ENCODE results near the gene TMLHE. TPM values are rescaled to one million over a fixed set of nuclear protein-coding genes. Genes with fewer than 3 reads are reported as not detected.
"Not testable (repeated sequence)": the region's sequence is repeated elsewhere in the genome, so short reads cannot be mapped to it uniquely, and the experiment has no call there.

The TMLHE gene
- total RNA-seq, 4 donors from 2014 or later = 13.6 to 21.4 (median 15.6) TPM

DNA sequence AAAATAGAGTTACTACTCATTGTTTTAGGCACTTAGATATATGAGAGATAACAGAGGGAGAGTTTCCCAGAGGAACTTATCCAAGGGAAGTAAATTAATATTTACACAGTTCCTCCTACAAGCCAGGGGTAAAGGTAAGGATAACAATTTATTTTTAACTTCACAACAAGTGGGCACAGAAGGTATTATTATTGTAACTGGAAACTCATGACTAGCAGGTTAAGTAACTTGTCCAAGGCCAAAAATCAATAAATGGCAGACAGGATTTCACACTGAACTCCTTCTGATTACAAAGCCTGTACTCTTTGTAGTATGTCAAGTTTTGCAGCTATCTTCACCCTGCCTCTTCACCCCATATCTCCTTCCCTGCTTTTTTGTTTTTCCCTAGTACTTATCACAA lies 107.5 kb downstream of the TMLHE start:
- no peak for TF ChIP-seq EP300 (IDR thresholded peaks at IDR 0.05)
- TF ChIP-seq, protein P1, sequence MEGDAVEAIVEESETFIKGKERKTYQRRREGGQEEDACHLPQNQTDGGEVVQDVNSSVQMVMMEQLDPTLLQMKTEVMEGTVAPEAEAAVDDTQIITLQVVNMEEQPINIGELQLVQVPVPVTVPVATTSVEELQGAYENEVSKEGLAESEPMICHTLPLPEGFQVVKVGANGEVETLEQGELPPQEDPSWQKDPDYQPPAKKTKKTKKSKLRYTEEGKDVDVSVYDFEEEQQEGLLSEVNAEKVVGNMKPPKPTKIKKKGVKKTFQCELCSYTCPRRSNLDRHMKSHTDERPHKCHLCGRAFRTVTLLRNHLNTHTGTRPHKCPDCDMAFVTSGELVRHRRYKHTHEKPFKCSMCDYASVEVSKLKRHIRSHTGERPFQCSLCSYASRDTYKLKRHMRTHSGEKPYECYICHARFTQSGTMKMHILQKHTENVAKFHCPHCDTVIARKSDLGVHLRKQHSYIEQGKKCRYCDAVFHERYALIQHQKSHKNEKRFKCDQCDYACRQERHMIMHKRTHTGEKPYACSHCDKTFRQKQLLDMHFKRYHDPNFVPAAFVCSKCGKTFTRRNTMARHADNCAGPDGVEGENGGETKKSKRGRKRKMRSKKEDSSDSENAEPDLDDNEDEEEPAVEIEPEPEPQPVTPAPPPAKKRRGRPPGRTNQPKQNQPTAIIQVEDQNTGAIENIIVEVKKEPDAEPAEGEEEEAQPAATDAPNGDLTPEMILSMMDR (IDR thresholded peaks at IDR 0.05) = no peak
- TF ChIP-seq POLR2A (IDR thresholded peaks at IDR 0.05; ENCODE audit: low read depth) = no peak
- no peak for TF ChIP-seq POLR2AphosphoS5 (IDR thresholded peaks at IDR 0.05)
- intact Hi-C loops (cut with DNase I) = no loop called here
- no peak for DNase-seq (ENCODE audit: extremely low spot score)

DNA sequence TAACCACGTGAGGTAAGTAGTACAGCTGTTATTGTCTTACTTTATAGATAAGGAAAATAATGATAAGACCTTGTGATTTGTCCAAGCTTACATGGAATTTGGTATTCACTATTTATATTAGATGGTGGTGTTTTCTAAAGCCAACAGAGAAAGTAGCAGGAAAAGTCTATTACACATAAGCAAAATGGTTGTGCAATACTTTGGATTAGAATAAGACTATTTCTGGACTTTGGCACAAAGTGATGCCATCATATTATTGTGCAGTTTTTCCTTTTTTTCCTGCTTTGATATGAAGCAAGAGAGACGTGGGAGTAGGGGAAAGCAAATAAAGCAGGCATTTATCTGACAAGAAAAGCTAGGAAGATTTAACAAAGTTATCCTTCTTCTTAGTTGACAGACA lies 117.6 kb downstream of the TMLHE start:
- H3K27me3 ChIP-seq; DNase-seq (ENCODE audit: extremely low spot score); H3K27ac ChIP-seq (replicated peaks in 1 of 4); H3K9me3 ChIP-seq; intact Hi-C loops (cut with DNase I); H3K4me1 ChIP-seq; H3K36me3 ChIP-seq; H3K4me3 ChIP-seq: not testable (repeated sequence)
- WGBS = no CpG with 5 or more reads among the region's 2 CpGs

More for the DNA sequence above, 107.5 kb downstream of the TMLHE start:
- H3K4me1 ChIP-seq = no peaks in the 10 kb centered on the region
- H3K27ac ChIP-seq (replicated peaks in 1 of 4) = no peak overlapping the region
- H3K36me3 ChIP-seq = peaks cover 0 to 10% (median 4%) of the 10 kb centered on the region in 4 donors
- H3K4me3 ChIP-seq = no peak overlapping the region
- H3K9me3 ChIP-seq = no peaks in the 10 kb centered on the region
- no peaks in the 10 kb centered on the region for H3K27me3 ChIP-seq

DNA sequence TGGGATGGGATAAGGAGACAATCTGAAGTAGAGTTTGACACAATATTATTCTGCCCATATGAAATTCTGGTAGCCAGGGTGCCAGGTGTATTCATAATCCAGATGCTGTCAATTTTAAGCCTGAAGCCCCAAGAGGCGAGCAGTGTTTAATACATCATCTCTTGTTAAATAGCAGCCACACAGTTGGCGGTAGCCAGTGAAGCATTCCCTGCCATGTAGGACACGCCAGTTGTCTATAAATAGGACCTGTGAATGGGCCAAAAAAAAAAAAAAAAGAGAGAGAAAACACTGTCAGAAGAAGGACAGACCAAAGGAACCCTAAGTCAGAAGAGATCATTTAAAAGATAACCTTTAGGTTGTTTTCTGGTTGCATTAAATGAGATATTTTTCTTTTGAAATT lies 121.3 kb downstream of the TMLHE start:
- H3K27me3 ChIP-seq; intact Hi-C loops (cut with DNase I); H3K4me1 ChIP-seq; H3K4me3 ChIP-seq; H3K9me3 ChIP-seq; H3K36me3 ChIP-seq; H3K27ac ChIP-seq (replicated peaks in 1 of 4); DNase-seq (ENCODE audit: extremely low spot score): not testable (repeated sequence)
- WGBS = 65% methylated on average over 2 of the region's 3 CpGs

DNA sequence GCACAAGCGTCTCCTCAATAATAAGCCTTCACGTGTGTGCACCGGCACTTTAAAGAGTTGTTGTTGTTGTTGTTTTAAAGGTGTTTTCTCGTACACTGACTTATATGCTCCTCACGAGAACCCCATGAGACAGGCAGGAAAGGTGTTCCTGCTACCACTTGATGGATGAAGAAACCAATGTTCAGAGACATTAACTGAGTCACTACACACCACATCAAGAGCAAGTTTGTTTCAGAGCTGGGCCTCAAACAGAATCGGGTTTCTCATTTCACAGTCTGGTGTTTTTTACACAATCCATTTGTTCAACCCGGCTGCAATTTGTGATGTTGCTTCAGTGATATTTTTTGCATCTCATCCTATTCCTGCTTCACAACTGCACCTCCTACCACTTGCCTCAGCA lies 135.6 kb downstream of the TMLHE start:
- no CpG with 5 or more reads among the region's 7 CpGs for WGBS
- not testable (repeated sequence) for H3K4me1 ChIP-seq; H3K27ac ChIP-seq (replicated peaks in 1 of 4)

DNA sequence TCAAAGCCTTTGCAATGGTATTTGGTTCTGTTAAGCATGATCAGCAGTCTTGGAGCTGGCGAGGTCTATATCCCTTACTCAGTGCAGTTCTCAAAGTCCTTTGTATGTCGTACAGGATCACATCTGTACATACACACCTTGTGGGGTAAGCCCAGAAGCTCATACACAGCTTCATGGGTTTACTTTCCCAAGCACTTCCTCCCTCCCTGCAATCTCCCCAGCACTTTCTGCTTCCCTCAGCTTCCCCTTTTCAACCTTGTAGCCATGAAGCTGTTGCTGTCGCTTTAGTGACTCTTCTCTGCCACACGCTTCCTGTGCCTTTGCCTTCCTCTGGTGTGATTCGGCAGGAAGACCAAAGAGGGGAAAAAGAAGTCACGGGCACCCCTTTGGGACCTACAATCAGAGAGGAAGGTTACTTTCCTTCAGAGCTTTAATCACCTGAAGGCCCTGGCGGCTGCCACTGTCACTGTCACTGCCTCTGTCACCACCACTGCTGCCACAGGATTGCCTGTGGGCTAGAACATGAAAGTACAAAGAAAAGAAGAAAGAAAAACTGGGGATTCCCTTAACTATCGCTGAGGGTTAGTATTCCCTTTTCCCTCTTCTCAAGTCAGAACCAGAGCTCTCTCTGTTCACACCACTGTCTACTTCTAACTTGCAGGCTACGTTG lies 146.3 kb downstream of the TMLHE start:
- DNase-seq (ENCODE audit: extremely low spot score); intact Hi-C loops (cut with DNase I): not testable (repeated sequence)
- WGBS = no CpG with 5 or more reads among the region's 9 CpGs

More for the DNA sequence above, 135.6 kb downstream of the TMLHE start:
- H3K4me3 ChIP-seq; DNase-seq (ENCODE audit: extremely low spot score); intact Hi-C loops (cut with DNase I); H3K9me3 ChIP-seq; H3K27me3 ChIP-seq; H3K36me3 ChIP-seq: not testable (repeated sequence)

DNA sequence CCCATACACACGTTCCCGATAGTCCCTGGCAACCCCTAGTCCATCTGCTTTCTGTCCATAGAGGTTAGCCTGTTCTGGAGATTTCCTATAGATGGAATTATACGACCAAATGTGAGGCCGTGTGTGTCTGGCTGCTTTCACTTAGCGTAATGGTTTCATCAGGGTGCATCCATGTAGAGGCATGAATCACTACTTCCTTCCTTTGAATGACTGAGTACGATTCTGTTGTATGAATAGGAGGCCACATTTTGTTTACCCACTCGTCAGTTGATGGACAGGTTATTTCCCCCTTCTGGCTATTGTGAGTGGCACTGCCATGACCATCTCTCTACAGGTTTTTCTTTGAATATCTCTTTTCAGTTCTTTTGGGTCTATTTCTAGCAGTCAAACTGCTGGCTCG lies 152.3 kb downstream of the TMLHE start:
- H3K4me1 ChIP-seq = not testable (repeated sequence)
- no CpG with 5 or more reads among the region's 8 CpGs for WGBS

More for the DNA sequence above, 146.3 kb downstream of the TMLHE start:
- H3K36me3 ChIP-seq; H3K27ac ChIP-seq (replicated peaks in 1 of 4); H3K9me3 ChIP-seq; H3K27me3 ChIP-seq; H3K4me1 ChIP-seq; H3K4me3 ChIP-seq: not testable (repeated sequence)

DNA sequence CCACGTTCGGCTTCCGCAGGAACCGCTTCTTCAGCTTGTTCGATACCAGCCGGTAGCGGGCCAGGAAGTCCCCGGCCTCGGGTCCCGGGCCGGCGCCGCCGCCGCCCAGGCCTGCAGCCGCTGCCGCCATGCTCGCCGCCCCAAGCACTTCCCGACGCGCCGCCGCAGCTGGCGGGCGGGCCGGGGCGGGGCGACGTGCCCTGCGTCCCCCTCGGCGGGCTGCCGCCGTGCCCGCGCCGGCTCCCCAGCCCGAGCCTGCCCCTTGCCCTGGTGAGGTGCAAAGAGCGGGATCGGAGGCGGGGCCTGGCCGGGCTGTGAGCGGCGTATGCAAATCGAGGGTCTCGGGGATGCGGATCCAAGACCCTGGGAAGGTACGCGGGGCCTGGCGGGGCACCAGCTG lies 154.3 kb downstream of the TMLHE start, which contains the start of gene F8A3:
TSS of gene F8A3 (minus strand) at position 150 of the 400 bp plus-strand sequence. CDS start at position 130, 20 bp downstream.
- no CpG with 5 or more reads among the region's 51 CpGs for WGBS
- DNase-seq (ENCODE audit: extremely low spot score); H3K27me3 ChIP-seq; H3K27ac ChIP-seq (replicated peaks in 1 of 4); H3K4me3 ChIP-seq; H3K36me3 ChIP-seq; H3K4me1 ChIP-seq; intact Hi-C loops (cut with DNase I); H3K9me3 ChIP-seq: not testable (repeated sequence)

More for the DNA sequence above, 152.3 kb downstream of the TMLHE start:
- H3K27ac ChIP-seq (replicated peaks in 1 of 4); H3K4me3 ChIP-seq; H3K9me3 ChIP-seq; intact Hi-C loops (cut with DNase I); H3K36me3 ChIP-seq; DNase-seq (ENCODE audit: extremely low spot score); H3K27me3 ChIP-seq: not testable (repeated sequence)

DNA sequence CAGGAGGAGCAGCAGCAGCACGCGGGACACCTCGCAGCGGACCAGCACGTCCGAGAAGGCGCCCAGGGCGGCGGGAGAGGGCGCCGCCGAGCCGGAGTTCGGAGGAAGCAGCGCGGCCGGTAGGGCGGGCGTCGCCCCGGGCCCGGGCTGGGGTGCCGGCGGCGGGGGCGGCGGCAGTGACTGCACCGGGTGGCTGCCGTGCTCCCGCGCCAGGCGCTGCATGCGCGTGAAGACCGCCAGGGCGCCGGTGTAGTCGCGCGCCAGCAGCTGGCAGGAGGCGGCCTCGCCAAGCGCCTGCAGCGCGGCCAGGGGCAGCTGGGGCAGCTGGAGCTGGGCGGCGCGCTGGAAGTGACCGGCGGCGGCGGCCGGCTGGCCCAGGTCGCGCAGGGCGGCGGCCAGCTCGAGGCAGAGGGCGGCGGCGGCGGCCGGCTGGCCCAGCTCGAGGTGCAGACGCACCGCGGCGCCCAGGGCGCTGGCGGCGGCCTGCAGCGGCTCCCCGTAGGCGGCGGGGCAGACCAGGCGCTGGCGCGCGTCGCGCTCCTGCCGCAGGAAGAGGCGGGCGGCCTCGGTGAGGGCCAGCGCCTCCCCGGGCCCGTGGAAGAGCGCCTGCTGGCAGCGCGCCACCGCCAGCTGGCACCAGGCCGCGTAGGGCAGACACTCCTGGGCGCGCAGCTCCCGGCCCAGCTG lies 154.8 kb downstream of the TMLHE start:
- H3K4me1 ChIP-seq; H3K27me3 ChIP-seq; DNase-seq (ENCODE audit: extremely low spot score); H3K4me3 ChIP-seq; H3K27ac ChIP-seq (replicated peaks in 1 of 4); H3K36me3 ChIP-seq; intact Hi-C loops (cut with DNase I); H3K9me3 ChIP-seq: not testable (repeated sequence)
- no CpG with 5 or more reads among the region's 97 CpGs for WGBS
